ENCODE data around the gene ATP9A. TPM values are rescaled to one million over a fixed set of nuclear protein-coding genes. Genes with fewer than 3 reads are reported as not detected.

Gene ATP9A
- polyA plus RNA-seq, 1 experiment: 35.3 TPM

GRCh38 chr20:51579137-51579536 is 189.1 kb downstream of the ATP9A start:
- POLR2A ChIA-PET: no interaction called here

DNA sequence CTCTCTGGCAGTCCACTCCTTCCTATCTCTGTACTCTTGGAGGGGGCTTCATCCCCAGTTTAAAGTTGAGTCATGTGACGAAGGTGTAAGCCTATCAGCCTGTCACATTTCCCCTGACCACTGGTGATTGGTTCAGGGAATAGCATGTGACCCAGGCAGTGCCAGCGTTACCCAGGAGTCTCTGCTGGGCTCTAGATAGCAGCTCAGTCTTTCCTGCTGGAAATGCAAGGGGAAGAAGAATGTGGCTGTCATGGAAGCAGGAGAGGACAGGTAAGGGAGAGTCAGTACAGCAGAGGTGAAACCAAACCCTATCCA is 190.1 kb downstream of the ATP9A start:
- no peak overlapping the region for H3K27ac ChIP-seq (ENCODE audit: low read depth, low read length)
- POLR2A ChIA-PET: no interaction called here
- TF ChIP-seq, protein P1, sequence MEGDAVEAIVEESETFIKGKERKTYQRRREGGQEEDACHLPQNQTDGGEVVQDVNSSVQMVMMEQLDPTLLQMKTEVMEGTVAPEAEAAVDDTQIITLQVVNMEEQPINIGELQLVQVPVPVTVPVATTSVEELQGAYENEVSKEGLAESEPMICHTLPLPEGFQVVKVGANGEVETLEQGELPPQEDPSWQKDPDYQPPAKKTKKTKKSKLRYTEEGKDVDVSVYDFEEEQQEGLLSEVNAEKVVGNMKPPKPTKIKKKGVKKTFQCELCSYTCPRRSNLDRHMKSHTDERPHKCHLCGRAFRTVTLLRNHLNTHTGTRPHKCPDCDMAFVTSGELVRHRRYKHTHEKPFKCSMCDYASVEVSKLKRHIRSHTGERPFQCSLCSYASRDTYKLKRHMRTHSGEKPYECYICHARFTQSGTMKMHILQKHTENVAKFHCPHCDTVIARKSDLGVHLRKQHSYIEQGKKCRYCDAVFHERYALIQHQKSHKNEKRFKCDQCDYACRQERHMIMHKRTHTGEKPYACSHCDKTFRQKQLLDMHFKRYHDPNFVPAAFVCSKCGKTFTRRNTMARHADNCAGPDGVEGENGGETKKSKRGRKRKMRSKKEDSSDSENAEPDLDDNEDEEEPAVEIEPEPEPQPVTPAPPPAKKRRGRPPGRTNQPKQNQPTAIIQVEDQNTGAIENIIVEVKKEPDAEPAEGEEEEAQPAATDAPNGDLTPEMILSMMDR (IDR thresholded peaks at IDR 0.05; ENCODE audit: low read depth, low read length): no peak
- H3K27me3 ChIP-seq (ENCODE audit: control insufficient read depth, insufficient read depth, low read length): peaks cover 5% of the 10 kb centered on the region
- no peak for DNase-seq (ENCODE audit: low read depth, low spot score)
- H3K9me3 ChIP-seq (ENCODE audit: control insufficient read depth, insufficient read depth, low read length): peaks cover 5% of the 10 kb centered on the region; the same call in 1 of the 2 replicates
- CTCF ChIA-PET: no interaction called here
- H3K4me3 ChIP-seq (ENCODE audit: low read depth, low read length): no peak overlapping the region

More at GRCh38 chr20:51579137-51579536, 189.1 kb downstream of the ATP9A start:
- Histone ChIP-seq H3K4me3 (ENCODE audit: low read depth, low read length) (no peak overlapping the region), H3K9me3 (ENCODE audit: control insufficient read depth, insufficient read depth, low read length) (peaks cover 5% of the 10 kb centered on the region; the same call in 1 of the 2 replicates), H3K27ac (ENCODE audit: low read depth, low read length) (no peak overlapping the region), H3K27me3 (ENCODE audit: control insufficient read depth, insufficient read depth, low read length) (peaks cover 5% of the 10 kb centered on the region)
- CTCF ChIA-PET: no interaction called here
- DNase-seq (ENCODE audit: low read depth, low spot score): no peak
- TF ChIP-seq, protein P1 (IDR thresholded peaks at IDR 0.05; ENCODE audit: low read depth, low read length): no peak

- CTCF ChIA-PET: interaction anchor here (1.4 kb wide), 1 partner anchor 18 kb away, joined by 6 read pairs; no protein-coding TSS in a partner anchor
- H3K4me3 ChIP-seq (ENCODE audit: low read depth, low read length): no peak overlapping the region
- peaks cover 5% of the 10 kb centered on the region for H3K27me3 ChIP-seq (ENCODE audit: control insufficient read depth, insufficient read depth, low read length)
- no peak for DNase-seq (ENCODE audit: low read depth, low spot score)
- peaks cover 5% of the 10 kb centered on the region; the same call in 1 of the 2 replicates for H3K9me3 ChIP-seq (ENCODE audit: control insufficient read depth, insufficient read depth, low read length)
- POLR2A ChIA-PET: no interaction called here
- H3K27ac ChIP-seq (ENCODE audit: low read depth, low read length): no peak overlapping the region
- TF ChIP-seq, protein P1 (IDR thresholded peaks at IDR 0.05; ENCODE audit: low read depth, low read length): no peak
Observed at GRCh38 chr20:51577432-51578144, 190.6 kb downstream of the ATP9A start.

DNA sequence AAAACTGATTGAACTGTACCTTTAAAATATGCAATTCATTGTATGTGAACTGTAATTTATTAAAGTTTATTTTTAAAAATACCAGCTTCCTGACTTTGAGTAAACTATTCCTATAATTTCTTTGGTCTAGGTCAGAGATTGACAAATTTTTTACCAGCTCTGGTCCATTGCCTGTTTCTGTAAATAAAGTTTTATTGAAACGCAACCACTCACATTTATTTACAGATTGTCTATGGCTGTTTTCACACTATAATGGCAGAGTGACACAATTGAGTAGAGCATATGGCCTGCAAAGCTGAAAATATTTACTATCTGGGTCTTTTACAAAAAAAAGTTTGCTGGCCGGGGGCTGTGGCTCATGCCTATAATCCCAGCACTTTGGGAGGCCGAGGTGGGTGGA is 192.7 kb downstream of the ATP9A start:
- H3K4me3 ChIP-seq (ENCODE audit: low read depth, low read length): no peak overlapping the region
- DNase-seq (ENCODE audit: low read depth, low spot score): no peak
- CTCF ChIA-PET: interaction anchor here (1.1 to 1.3 kb wide), 2 partner anchors 190 to 582 kb away, joined by 3 to 4 read pairs; no protein-coding TSS in a partner anchor
- peaks cover 5% of the 10 kb centered on the region; the same call in 1 of the 2 replicates for H3K9me3 ChIP-seq (ENCODE audit: control insufficient read depth, insufficient read depth, low read length)
- TF ChIP-seq, protein P1 (IDR thresholded peaks at IDR 0.05; ENCODE audit: low read depth, low read length): no peak
- H3K27me3 ChIP-seq (ENCODE audit: control insufficient read depth, insufficient read depth, low read length): peaks cover 5% of the 10 kb centered on the region
- no peak overlapping the region for H3K27ac ChIP-seq (ENCODE audit: low read depth, low read length)
- POLR2A ChIA-PET: interaction anchor here (0.7 kb wide), 1 partner anchor 132 kb away, joined by 4 read pairs; no protein-coding TSS in a partner anchor

Measured in AG04450 (cell line).